Measurements from ENCODE around the gene TRIM54. TPM values are rescaled to one million over a fixed set of nuclear protein-coding genes. Genes with fewer than 3 reads are reported as not detected.

Gene TRIM54
- total RNA-seq, 1 donor from 2014 or later, result not detected

DNA sequence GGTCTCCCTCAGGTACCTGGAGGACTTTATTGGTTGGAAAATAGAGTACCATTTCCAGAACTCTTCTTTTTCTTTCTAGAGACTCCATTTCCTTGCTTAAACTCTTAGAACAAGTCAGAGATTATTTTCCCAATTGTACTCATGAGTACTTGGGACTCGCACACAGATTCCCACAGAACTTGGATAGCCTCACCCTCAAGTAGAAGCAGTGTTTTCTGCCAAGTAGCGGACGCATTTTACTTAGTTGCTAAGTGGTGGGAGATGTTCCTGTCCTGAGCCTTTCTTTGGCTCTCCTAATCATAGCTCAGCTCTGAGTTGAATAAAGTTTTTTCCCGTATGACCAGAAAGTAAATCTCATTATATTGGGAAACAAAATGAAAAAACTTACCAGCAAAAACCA is 36.6 kb upstream of the TRIM54 start:
- no peaks in the 10 kb centered on the region for H3K9me3 Mint-ChIP-seq (ENCODE audit: unreplicated experiment)
- H3K9ac ChIP-seq (ENCODE audit: low read length), result no peak overlapping the region
- no peak overlapping the region for H3K27ac ChIP-seq (ENCODE audit: low read depth, low read length)
- no peaks in the 10 kb centered on the region for H3K79me2 ChIP-seq (ENCODE audit: insufficient read depth, low read length)
- H3K4me3 ChIP-seq (ENCODE audit: insufficient read depth, low read depth, low read length), result no peak overlapping the region
- no peak overlapping the region for H3K4me3 Mint-ChIP-seq (ENCODE audit: unreplicated experiment)
- H3K9me3 ChIP-seq (ENCODE audit: insufficient read depth, low read depth, low read length), result no peaks in the 10 kb centered on the region
- H3K27ac Mint-ChIP-seq (ENCODE audit: unreplicated experiment), result no peak overlapping the region
- FAIRE-seq (no peak), DNase-seq (ENCODE audit: low read depth) (no peak)
- no peak for TF ChIP-seq EZH2 (IDR thresholded peaks at IDR 0.05; ENCODE audit: insufficient read depth, low read length)
- TF ChIP-seq, protein P1, sequence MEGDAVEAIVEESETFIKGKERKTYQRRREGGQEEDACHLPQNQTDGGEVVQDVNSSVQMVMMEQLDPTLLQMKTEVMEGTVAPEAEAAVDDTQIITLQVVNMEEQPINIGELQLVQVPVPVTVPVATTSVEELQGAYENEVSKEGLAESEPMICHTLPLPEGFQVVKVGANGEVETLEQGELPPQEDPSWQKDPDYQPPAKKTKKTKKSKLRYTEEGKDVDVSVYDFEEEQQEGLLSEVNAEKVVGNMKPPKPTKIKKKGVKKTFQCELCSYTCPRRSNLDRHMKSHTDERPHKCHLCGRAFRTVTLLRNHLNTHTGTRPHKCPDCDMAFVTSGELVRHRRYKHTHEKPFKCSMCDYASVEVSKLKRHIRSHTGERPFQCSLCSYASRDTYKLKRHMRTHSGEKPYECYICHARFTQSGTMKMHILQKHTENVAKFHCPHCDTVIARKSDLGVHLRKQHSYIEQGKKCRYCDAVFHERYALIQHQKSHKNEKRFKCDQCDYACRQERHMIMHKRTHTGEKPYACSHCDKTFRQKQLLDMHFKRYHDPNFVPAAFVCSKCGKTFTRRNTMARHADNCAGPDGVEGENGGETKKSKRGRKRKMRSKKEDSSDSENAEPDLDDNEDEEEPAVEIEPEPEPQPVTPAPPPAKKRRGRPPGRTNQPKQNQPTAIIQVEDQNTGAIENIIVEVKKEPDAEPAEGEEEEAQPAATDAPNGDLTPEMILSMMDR (IDR thresholded peaks at IDR 0.05; ENCODE audit: insufficient read depth, low read depth, low read length), result no peak
- no peaks in the 10 kb centered on the region for H3K27me3 ChIP-seq (ENCODE audit: insufficient read depth, low read length)
- peaks cover 13% of the 10 kb centered on the region for H3K27me3 Mint-ChIP-seq (ENCODE audit: low read depth, unreplicated experiment)
- no peak overlapping the region for H2AFZ ChIP-seq (ENCODE audit: low read depth, low read length)
- H3K4me2 ChIP-seq (ENCODE audit: low read length), result no peak overlapping the region
- H3K4me1 ChIP-seq (ENCODE audit: insufficient read depth, low read length), result peaks cover 4% of the 10 kb centered on the region
- peaks cover 10% of the 10 kb centered on the region for H4K20me1 ChIP-seq (ENCODE audit: insufficient read depth, low read length)
- H3K36me3 Mint-ChIP-seq (ENCODE audit: low read depth, unreplicated experiment), result peaks cover 21% of the 10 kb centered on the region
- peaks cover 26% of the 10 kb centered on the region for H3K36me3 ChIP-seq (ENCODE audit: insufficient read depth, low read length)
- H3K4me1 Mint-ChIP-seq (ENCODE audit: low read depth, unreplicated experiment), result no peaks in the 10 kb centered on the region

DNA sequence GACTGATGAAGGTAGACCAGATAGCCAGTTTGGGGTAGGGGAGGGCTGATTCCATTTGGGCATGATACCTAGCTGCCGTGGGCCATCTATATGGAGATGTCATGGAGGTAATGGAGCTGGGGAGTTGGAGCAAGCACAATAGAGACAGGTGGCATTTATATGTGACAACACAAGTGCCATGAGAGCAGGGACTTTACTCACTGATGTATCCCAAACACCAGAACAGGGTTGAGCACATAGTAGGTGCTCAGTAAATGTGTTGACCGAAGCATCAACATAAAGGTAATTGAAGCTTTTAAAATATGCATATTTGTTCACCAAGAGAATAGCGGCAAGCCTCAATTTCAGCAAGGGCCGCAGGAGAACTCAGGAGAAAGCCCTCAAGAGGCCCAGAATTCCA is 34.3 kb upstream of the TRIM54 start:
- Mint-ChIP-seq H3K36me3 (ENCODE audit: low read depth, unreplicated experiment) (peaks cover 9% of the 10 kb centered on the region), H3K27me3 (ENCODE audit: low read depth, unreplicated experiment) (peaks cover 26% of the 10 kb centered on the region), H3K4me1 (ENCODE audit: low read depth, unreplicated experiment) (no peaks in the 10 kb centered on the region), H3K27ac (ENCODE audit: unreplicated experiment) (no peak overlapping the region), H3K4me3 (ENCODE audit: unreplicated experiment) (no peak overlapping the region), H3K9me3 (ENCODE audit: unreplicated experiment) (no peaks in the 10 kb centered on the region)
- Histone ChIP-seq H3K9me3 (ENCODE audit: insufficient read depth, low read depth, low read length) (no peaks in the 10 kb centered on the region), H3K36me3 (ENCODE audit: insufficient read depth, low read length) (peaks cover 13% of the 10 kb centered on the region), H4K20me1 (ENCODE audit: insufficient read depth, low read length) (peaks cover 5% of the 10 kb centered on the region), H3K4me1 (ENCODE audit: insufficient read depth, low read length) (peaks cover 4% of the 10 kb centered on the region), H3K27ac (ENCODE audit: low read depth, low read length) (no peak overlapping the region), H2AFZ (ENCODE audit: low read depth, low read length) (no peak overlapping the region), H3K4me3 (ENCODE audit: insufficient read depth, low read depth, low read length) (no peak overlapping the region), H3K79me2 (ENCODE audit: insufficient read depth, low read length) (no peaks in the 10 kb centered on the region), H3K9ac (ENCODE audit: low read length) (no peak overlapping the region), H3K27me3 (ENCODE audit: insufficient read depth, low read length) (peaks cover 6% of the 10 kb centered on the region), H3K4me2 (ENCODE audit: low read length) (no peak overlapping the region)
- TF ChIP-seq, protein P1 (IDR thresholded peaks at IDR 0.05; ENCODE audit: insufficient read depth, low read depth, low read length), result no peak
- TF ChIP-seq EZH2 (IDR thresholded peaks at IDR 0.05; ENCODE audit: insufficient read depth, low read length), result no peak
- DNase-seq (ENCODE audit: low read depth) (no peak), FAIRE-seq (no peak)

- H3K36me3 ChIP-seq (ENCODE audit: insufficient read depth, low read length), result peaks cover 2% of the 10 kb centered on the region
- no peak overlapping the region for H3K4me3 ChIP-seq (ENCODE audit: insufficient read depth, low read depth, low read length)
- peaks cover 6% of the 10 kb centered on the region for H3K27me3 ChIP-seq (ENCODE audit: insufficient read depth, low read length)
- FAIRE-seq (no peak), DNase-seq (ENCODE audit: low read depth) (peak; percentile 15)
- Mint-ChIP-seq H3K4me1 (ENCODE audit: low read depth, unreplicated experiment) (no peaks in the 10 kb centered on the region), H3K27ac (ENCODE audit: unreplicated experiment) (no peak overlapping the region), H3K27me3 (ENCODE audit: low read depth, unreplicated experiment) (peaks cover 28% of the 10 kb centered on the region), H3K4me3 (ENCODE audit: unreplicated experiment) (no peak overlapping the region), H3K36me3 (ENCODE audit: low read depth, unreplicated experiment) (peaks cover 5% of the 10 kb centered on the region), H3K9me3 (ENCODE audit: unreplicated experiment) (no peaks in the 10 kb centered on the region)
- peaks cover 4% of the 10 kb centered on the region for H3K4me1 ChIP-seq (ENCODE audit: insufficient read depth, low read length)
- H2AFZ ChIP-seq (ENCODE audit: low read depth, low read length), result no peak overlapping the region
- no peak overlapping the region for H3K9ac ChIP-seq (ENCODE audit: low read length)
- H4K20me1 ChIP-seq (ENCODE audit: insufficient read depth, low read length), result peaks cover under 1% of the 10 kb centered on the region
- no peak overlapping the region for H3K4me2 ChIP-seq (ENCODE audit: low read length)
- no peaks in the 10 kb centered on the region for H3K9me3 ChIP-seq (ENCODE audit: insufficient read depth, low read depth, low read length)
- H3K27ac ChIP-seq (ENCODE audit: low read depth, low read length), result no peak overlapping the region
- TF ChIP-seq, protein P1 (IDR thresholded peaks at IDR 0.05; ENCODE audit: insufficient read depth, low read depth, low read length), result no peak
- TF ChIP-seq EZH2 (IDR thresholded peaks at IDR 0.05; ENCODE audit: insufficient read depth, low read length), result no peak
- H3K79me2 ChIP-seq (ENCODE audit: insufficient read depth, low read length), result no peaks in the 10 kb centered on the region
Observed at GRCh38 chr2:27249159-27249890, 32.9 kb upstream of the TRIM54 start.

Measured in astrocyte (in vitro differentiated cells and primary cell).